IMR-90 (cell line): Measurements from ENCODE around the gene ASGR2. TPM values are rescaled to one million over a fixed set of nuclear protein-coding genes. Genes with fewer than 3 reads are reported as not detected.

Experiments
- ATAC-seq: fragments of 200-7000 bp; cut with Tn5 transposase; 2 replicates; pipeline ENCODE4 v1.9.1; 2020; ENCODE audit warnings: low read depth, mild to moderate bottlenecking, moderate library complexity
- BruUV-seq: library from RNA; stranded (reverse); fragments of 400-500 nt; replicated peaks from 2 replicates; lab custom pipeline; 2021; lab: Mats Ljungman, UMichigan
- CTCF ChIA-PET: fragments of 300-600 bp; formaldehyde crosslinking; extraction: SDS; loops from one replicate; lab custom pipeline; 2021; ENCODE audit warnings: antibody characterized with exemption; lab: Yijun Ruan, JAX
- POLR2A ChIA-PET: fragments of 300-600 bp; sonication (Branson Sonifier 250); formaldehyde crosslinking; loops from one replicate; lab custom pipeline; 2022; ENCODE audit warnings: antibody characterized with exemption; ENCODE audit not compliant: unreplicated experiment; lab: Charles Lee
- DNase-seq: peaks from one replicate; pipeline ENCODE4 v3.0.0; 2013
- H2AFZ ChIP-seq: replicated peaks from 2 replicates; pipeline ENCODE3; 2013; ENCODE audit warnings: low read length, mild to moderate bottlenecking; ENCODE audit not compliant: poor library complexity
- H2AK5ac ChIP-seq: 2 replicates; pipeline ENCODE4 v1.6.1; 2013; ENCODE audit warnings: low read depth, low read length, inconsistent platforms
- H2AK9ac ChIP-seq: replicated peaks from 2 replicates; pipeline ENCODE3; 2013; ENCODE audit warnings: mild to moderate bottlenecking, low read depth, low read length, moderate library complexity; ENCODE audit not compliant: poor library complexity
- H2BK120ac ChIP-seq: 2 replicates; pipeline ENCODE4 v1.6.1; 2013; ENCODE audit warnings: low read depth, low read length, inconsistent platforms
- H2BK15ac ChIP-seq: 3 replicates; pipeline ENCODE4 v1.6.1; 2013; ENCODE audit warnings: low read depth, low read length, inconsistent platforms
- H2BK20ac ChIP-seq: 2 replicates; pipeline ENCODE4 v1.6.1; 2013; ENCODE audit warnings: low read depth, mild to moderate bottlenecking, inconsistent platforms, low read length, moderate library complexity
- H2BK5ac ChIP-seq: 2 replicates; pipeline ENCODE4 v1.6.1; 2013; ENCODE audit warnings: mild to moderate bottlenecking, low read depth, low read length, inconsistent platforms; ENCODE audit not compliant: poor library complexity, severe bottlenecking
- H3K14ac ChIP-seq: replicated peaks from 2 replicates; pipeline ENCODE4 v1.6.1; 2013; ENCODE audit warnings: low read depth, low read length, inconsistent platforms
- H3K18ac ChIP-seq: 2 replicates; pipeline ENCODE4 v1.6.1; 2013; ENCODE audit warnings: low read depth, low read length, control low read depth
- H3K23ac ChIP-seq: 2 replicates; pipeline ENCODE4 v1.6.1; 2013; ENCODE audit warnings: low read depth, low read length, inconsistent platforms
- H3K27ac ChIP-seq: 2 replicates; pipeline ENCODE4 v1.5.1; 2013; ENCODE audit warnings: mild to moderate bottlenecking, control low read depth, low read length; ENCODE audit not compliant: insufficient read depth
- H3K27me3 ChIP-seq: 2 replicates; pipeline ENCODE4 v1.6.1; 2013; ENCODE audit warnings: low read length; ENCODE audit not compliant: control insufficient read depth, insufficient read depth
- H3K36me3 ChIP-seq: 2 replicates; pipeline ENCODE4 v1.6.1; 2013; ENCODE audit warnings: low read length, mixed read lengths; ENCODE audit not compliant: control insufficient read depth, insufficient read depth
- H3K4ac ChIP-seq: 2 replicates; pipeline ENCODE4 v1.6.1; 2013; ENCODE audit warnings: low read depth, low read length, inconsistent platforms
- H3K4me1 ChIP-seq: 2 replicates; pipeline ENCODE4 v1.6.1; 2013; ENCODE audit warnings: low read length, mixed read lengths; ENCODE audit not compliant: control insufficient read depth, insufficient read depth
- H3K4me2 ChIP-seq: 2 replicates; pipeline ENCODE4 v1.6.1; 2013; ENCODE audit warnings: low read depth, mild to moderate bottlenecking, control low read depth, low read length, moderate library complexity
- H3K4me3 ChIP-seq: 2 replicates; pipeline ENCODE4 v1.5.1; 2013; ENCODE audit warnings: low read depth, mild to moderate bottlenecking, control low read depth, low read length, moderate library complexity; ENCODE audit not compliant: insufficient read depth
- H3K56ac ChIP-seq: 2 replicates; pipeline ENCODE4 v1.6.1; 2013; ENCODE audit warnings: low read length, inconsistent platforms; ENCODE audit not compliant: insufficient read depth; ENCODE audit errors: extremely low read depth
- H3K79me1 ChIP-seq, 2 experiments: 2 replicates each; pipeline ENCODE4 v1.6.1; 2013; ENCODE audit warnings: low read length in 2 of 2, inconsistent platforms in 1 of 2, low read depth in 1 of 2
- H3K9ac ChIP-seq: 2 replicates; pipeline ENCODE4 v1.6.1; 2013; ENCODE audit warnings: low read depth, low read length, control low read depth
- H3K9me1 ChIP-seq: 2 replicates; pipeline ENCODE4 v1.6.1; 2013; ENCODE audit warnings: low read length, inconsistent platforms; ENCODE audit not compliant: insufficient read depth
- H3K9me3 ChIP-seq: 2 replicates; pipeline ENCODE4 v1.6.1; 2013; ENCODE audit warnings: low read length; ENCODE audit not compliant: control insufficient read depth, insufficient read depth
- H4K20me1 ChIP-seq: 2 replicates; pipeline ENCODE4 v1.6.1; 2013; ENCODE audit warnings: low read length, inconsistent platforms; ENCODE audit not compliant: insufficient read depth
- H4K5ac ChIP-seq: 2 replicates; pipeline ENCODE4 v1.6.1; 2013; ENCODE audit warnings: mild to moderate bottlenecking, low read depth, low read length, control low read depth
- H4K8ac ChIP-seq, 2 experiments: 2 replicates each; pipeline ENCODE4 v1.6.1; 2013; ENCODE audit warnings: low read depth in 2 of 2, low read length in 2 of 2, control low read depth in 1 of 2, inconsistent platforms in 1 of 2
- H4K91ac ChIP-seq: 2 replicates; pipeline ENCODE4 v1.6.1; 2013; ENCODE audit warnings: low read depth, low read length, inconsistent platforms; ENCODE audit not compliant: insufficient read depth
- CEBPB ChIP-seq: IDR thresholded peaks from 2 replicates; pipeline ENCODE4 v1.6.1; 2012; ENCODE audit warnings: low read depth, low read length, improper control_type of control experiment
- CHD1 ChIP-seq: IDR thresholded peaks from 2 replicates; pipeline ENCODE4 v1.6.1; 2012; ENCODE audit warnings: low read depth, low read length, improper control_type of control experiment
- FOS ChIP-seq: fragments of 150-350 bp; IDR thresholded peaks from 2 replicates; pipeline ENCODE4 v1.6.1; 2016; ENCODE audit warnings: low read depth, low read length
- NFE2L2 ChIP-seq: fragments of 150-350 bp; IDR thresholded peaks from 2 replicates; pipeline ENCODE4 v1.6.1; 2016; ENCODE audit warnings: low read depth, mild to moderate bottlenecking, low read length
- POLR2A ChIP-seq: IDR thresholded peaks from 2 replicates; pipeline ENCODE4 v1.6.1; 2012; ENCODE audit warnings: mild to moderate bottlenecking, low read depth, low read length
- RAD21 ChIP-seq: IDR thresholded peaks from 2 replicates; pipeline ENCODE4 v1.6.1; 2012; ENCODE audit warnings: low read length, improper control_type of control experiment
- RCOR1 ChIP-seq: IDR thresholded peaks from 2 replicates; pipeline ENCODE4 v1.6.1; 2012; ENCODE audit warnings: mild to moderate bottlenecking, low read length, improper control_type of control experiment; ENCODE audit not compliant: insufficient replicate concordance
- RFX5 ChIP-seq: IDR thresholded peaks from 2 replicates; pipeline ENCODE4 v1.8.0; 2012; ENCODE audit warnings: low read depth, mild to moderate bottlenecking, low read length, moderate library complexity
- WGBS, 2 experiments: methylation state at CpG; one replicate each; pipeline versions ENCODE4 v1.1.5 to v1.1.7; 2013; ENCODE audit warnings: missing lambda C conversion rate in 2 of 2; ENCODE audit not compliant: insufficient read length in 1 of 2; ENCODE audit errors: extremely low coverage in 2 of 2; 5-methylcytosine and 5-hydroxymethylcytosine counted together
- dilution Hi-C: fragments of 300-500 bp; cut with HindIII; formaldehyde crosslinking; loops from one replicate; pipeline ENCODE4 v1.14.3; 2018; ENCODE audit warnings: low sequenced_read_pairs; ENCODE audit not compliant: unreplicated experiment
- in situ Hi-C: fragments of 300-500 bp; cut with MboI; formaldehyde crosslinking; loops from 3 replicates; pipeline ENCODE4 v1.14.3; 2019; ENCODE audit warnings: low sequenced_read_pairs, inconsistent platforms, mixed read lengths
- intact Hi-C: fragments of 100-400 bp; cut with micrococcal nuclease; formaldehyde crosslinking; loops from 2 replicates; pipeline ENCODE4 v1.10.0; 2022
- polyA plus RNA-seq, 3 experiments: library from polyadenylated mRNA; depleted of rRNA; stranded (reverse); fragments of >200 nt; gene quantifications; 2 replicates each; pipeline ENCODE4 v1.2.3, GENCODE V29; 2012; ENCODE audit warnings: low replicate concordance in 1 of 3
- total RNA-seq: library from RNA; depleted of rRNA; stranded (reverse); fragments of >200 nt; gene quantifications from 2 replicates; pipeline ENCODE4 v1.2.3, GENCODE V29; 2012
- TF ChIP-seq, protein P1 (sequence below): conservative IDR thresholded peaks from 2 replicates; pipeline ENCODE4 v1.5.1; 2012; ENCODE audit warnings: mild to moderate bottlenecking, low read depth, low read length, improper control_type of control experiment
- TF ChIP-seq, protein P2 (sequence below): fragments of 150-350 bp; IDR thresholded peaks from 2 replicates; pipeline ENCODE4 v1.6.1; 2017; ENCODE audit warnings: mild to moderate bottlenecking, antibody characterized with exemption, low read length, low read depth
- TF ChIP-seq, protein P3 (sequence below): fragments of 150-350 bp; IDR thresholded peaks from 2 replicates; pipeline ENCODE4 v1.6.1; 2016; ENCODE audit warnings: low read depth, mild to moderate bottlenecking, low read length, moderate library complexity, borderline replicate concordance

Gene ASGR2
- total and polyA plus RNA-seq, 2 of the 4 experiments (the other 2 are of a cell fraction): not detected

DNA sequence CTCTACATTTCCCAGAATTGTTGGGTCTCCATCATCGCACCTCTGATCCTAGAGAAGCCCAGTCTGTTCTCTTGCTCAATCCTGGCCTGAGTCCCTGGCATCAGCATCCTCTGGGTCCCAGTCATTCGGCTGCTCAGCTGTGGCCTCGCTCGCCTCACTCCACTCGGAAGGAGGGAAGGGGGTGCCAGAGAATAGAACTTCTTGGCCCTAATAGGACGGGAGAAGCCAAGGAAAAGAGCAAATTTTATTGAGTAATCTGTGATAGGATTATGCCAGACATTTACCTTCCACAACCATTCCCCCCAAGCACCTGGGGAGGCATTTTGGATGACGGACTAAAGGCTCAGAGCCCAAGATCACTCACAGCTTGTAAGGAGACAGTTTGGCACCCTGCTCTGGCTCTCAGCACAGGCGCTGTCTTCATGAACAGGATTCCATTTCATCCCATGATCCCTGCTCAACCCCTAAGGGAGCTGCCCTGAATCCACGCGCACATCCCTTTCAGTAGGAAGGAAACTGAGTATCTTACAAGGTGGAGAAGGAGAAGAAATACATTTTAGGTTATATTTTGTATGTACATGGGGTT is 34.1 kb downstream of the ASGR2 start:
- H3K23ac ChIP-seq: no peak overlapping the region
- no CpG with 5 or more reads among the region's 10 CpGs for WGBS, 2 experiments
- no peak overlapping the region for H3K4me3 ChIP-seq
- no peak overlapping the region for H3K4ac ChIP-seq
- H3K36me3 ChIP-seq: no peaks in the 10 kb centered on the region
- no peaks in the 10 kb centered on the region for H4K20me1 ChIP-seq
- no peak overlapping the region for H3K18ac ChIP-seq
- H3K4me2 ChIP-seq: no peak overlapping the region
- H3K56ac ChIP-seq: no peak overlapping the region
- dilution Hi-C loops (no loop called here), intact Hi-C loops (no loop called here), in situ Hi-C loops (no loop called here)
- H4K5ac ChIP-seq: no peak overlapping the region
- H4K8ac ChIP-seq: no peak overlapping the region
- no peak overlapping the region for H2AK5ac ChIP-seq
- no peak overlapping the region for H3K27ac ChIP-seq
- H3K79me1 ChIP-seq: no peaks in the 10 kb centered on the region
- no peak overlapping the region for H4K91ac ChIP-seq
- no peaks in the 10 kb centered on the region for H3K4me1 ChIP-seq
- no peak overlapping the region for H2BK5ac ChIP-seq
- DNase-seq (no peak), ATAC-seq (no peak)
- H2BK120ac ChIP-seq: no peak overlapping the region
- H3K14ac ChIP-seq: no peak overlapping the region
- H3K9ac ChIP-seq: no peak overlapping the region
- no peaks in the 10 kb centered on the region for H3K9me3 ChIP-seq
- no TSS peak for BruUV-seq
- TF ChIP-seq RCOR1: no peak
- no peak for TF ChIP-seq POLR2A
- TF ChIP-seq, protein P1, sequence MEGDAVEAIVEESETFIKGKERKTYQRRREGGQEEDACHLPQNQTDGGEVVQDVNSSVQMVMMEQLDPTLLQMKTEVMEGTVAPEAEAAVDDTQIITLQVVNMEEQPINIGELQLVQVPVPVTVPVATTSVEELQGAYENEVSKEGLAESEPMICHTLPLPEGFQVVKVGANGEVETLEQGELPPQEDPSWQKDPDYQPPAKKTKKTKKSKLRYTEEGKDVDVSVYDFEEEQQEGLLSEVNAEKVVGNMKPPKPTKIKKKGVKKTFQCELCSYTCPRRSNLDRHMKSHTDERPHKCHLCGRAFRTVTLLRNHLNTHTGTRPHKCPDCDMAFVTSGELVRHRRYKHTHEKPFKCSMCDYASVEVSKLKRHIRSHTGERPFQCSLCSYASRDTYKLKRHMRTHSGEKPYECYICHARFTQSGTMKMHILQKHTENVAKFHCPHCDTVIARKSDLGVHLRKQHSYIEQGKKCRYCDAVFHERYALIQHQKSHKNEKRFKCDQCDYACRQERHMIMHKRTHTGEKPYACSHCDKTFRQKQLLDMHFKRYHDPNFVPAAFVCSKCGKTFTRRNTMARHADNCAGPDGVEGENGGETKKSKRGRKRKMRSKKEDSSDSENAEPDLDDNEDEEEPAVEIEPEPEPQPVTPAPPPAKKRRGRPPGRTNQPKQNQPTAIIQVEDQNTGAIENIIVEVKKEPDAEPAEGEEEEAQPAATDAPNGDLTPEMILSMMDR: no peak
- no peak for TF ChIP-seq FOS
- TF ChIP-seq CEBPB: no peak
- TF ChIP-seq RFX5: no peak
- TF ChIP-seq, protein P2, sequence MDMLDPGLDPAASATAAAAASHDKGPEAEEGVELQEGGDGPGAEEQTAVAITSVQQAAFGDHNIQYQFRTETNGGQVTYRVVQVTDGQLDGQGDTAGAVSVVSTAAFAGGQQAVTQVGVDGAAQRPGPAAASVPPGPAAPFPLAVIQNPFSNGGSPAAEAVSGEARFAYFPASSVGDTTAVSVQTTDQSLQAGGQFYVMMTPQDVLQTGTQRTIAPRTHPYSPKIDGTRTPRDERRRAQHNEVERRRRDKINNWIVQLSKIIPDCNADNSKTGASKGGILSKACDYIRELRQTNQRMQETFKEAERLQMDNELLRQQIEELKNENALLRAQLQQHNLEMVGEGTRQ: no peak
- no peak for TF ChIP-seq RAD21
- TF ChIP-seq CHD1: no peak
- TF ChIP-seq NFE2L2: no peak
- TF ChIP-seq, protein P3, sequence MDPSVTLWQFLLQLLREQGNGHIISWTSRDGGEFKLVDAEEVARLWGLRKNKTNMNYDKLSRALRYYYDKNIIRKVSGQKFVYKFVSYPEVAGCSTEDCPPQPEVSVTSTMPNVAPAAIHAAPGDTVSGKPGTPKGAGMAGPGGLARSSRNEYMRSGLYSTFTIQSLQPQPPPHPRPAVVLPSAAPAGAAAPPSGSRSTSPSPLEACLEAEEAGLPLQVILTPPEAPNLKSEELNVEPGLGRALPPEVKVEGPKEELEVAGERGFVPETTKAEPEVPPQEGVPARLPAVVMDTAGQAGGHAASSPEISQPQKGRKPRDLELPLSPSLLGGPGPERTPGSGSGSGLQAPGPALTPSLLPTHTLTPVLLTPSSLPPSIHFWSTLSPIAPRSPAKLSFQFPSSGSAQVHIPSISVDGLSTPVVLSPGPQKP: no peak
- POLR2A ChIA-PET: no interaction called here
- no peak overlapping the region for H2BK15ac ChIP-seq
- no peak overlapping the region for H2AK9ac ChIP-seq
- H3K9me1 ChIP-seq: no peaks in the 10 kb centered on the region
- H2BK20ac ChIP-seq: no peak overlapping the region
- H2AFZ ChIP-seq: no peak overlapping the region
- CTCF ChIA-PET: interaction anchor here (1.5 kb wide), 1 partner anchor 28 kb away, joined by 3 read pairs; no protein-coding TSS in a partner anchor
- peaks cover 8% of the 10 kb centered on the region for H3K27me3 ChIP-seq
